Measurements from ENCODE around the gene WDR90.

WDR90 gene

GRCh38 chr16:626787-627453 is 22.2 kb upstream of the WDR90 start:
- no peak for DNase-seq

DNA sequence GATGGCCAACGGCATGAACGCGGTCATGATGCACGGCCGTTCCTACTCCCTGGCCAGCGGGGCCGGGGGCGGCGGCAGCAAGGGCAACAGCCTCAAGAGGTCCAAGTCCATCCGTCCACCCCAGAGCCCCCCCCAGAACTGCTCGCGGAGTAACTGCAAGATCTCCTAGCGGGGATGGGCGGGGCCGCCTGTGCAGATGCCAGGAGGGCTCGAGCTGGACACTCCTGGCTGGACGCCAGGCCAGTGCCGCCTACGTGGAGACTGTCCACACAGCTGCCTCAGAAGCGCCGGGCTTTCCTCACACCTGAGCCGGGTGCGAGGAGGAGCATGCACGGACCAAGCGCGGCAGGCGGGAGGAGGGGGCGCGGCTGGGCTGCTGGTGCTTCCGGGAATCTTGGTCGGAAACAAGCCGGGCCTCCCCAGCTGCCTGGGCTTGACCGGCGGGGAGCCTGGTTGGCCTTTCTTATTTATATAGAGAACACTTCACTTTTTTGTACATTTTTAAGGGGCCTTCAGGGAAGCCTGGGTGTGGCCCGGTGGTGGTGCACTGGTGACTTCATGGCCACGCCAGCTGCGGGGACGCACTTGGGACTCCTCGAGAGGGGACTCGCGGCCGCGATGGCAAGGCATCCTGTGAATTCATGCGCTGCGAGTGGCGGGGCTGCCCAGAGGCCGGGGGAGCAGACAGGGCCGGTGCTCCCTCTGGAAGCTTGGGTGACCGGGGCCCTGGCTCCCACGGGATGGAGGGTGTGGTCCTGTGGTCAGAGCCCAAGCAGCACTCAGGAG is 21.5 kb upstream of the WDR90 start:
- DNase-seq, result no peak

DNA sequence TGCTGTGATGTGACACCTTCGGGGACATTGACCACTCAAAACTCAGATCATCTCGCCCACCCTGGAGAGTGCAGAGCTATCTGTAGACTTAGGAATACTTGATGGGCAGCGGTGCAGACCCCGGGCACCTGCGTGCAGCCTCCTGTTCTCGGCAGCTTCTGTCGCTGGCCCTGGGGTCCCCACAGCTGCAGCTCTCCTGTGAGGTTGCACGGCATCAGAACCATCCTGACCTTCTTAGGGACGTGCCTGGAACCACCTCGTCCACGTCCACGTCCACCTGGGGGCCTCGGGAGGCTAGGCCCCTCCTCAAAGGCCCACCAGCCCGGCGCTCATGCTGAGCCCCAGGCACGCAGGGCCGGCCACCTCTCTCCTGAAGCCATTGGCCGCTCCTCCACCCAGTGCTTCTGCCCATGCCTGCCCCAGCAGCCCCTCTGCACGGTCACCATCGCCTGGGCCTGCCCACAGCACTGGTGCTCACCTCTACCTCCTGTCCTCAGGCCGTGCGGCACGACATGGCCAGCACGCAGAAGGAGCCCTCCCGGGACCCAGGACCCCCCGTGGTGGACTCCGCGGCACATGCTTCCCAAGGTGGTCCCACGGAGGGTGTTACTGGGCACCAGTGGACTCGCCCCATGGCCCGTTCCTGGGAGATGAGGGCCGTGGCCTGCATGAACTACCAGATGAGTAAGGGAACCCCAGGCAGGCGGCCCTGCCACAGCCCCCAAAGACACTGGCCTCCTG is 20.7 kb upstream of the WDR90 start:
- no peak for DNase-seq

- DNase-seq, result no peak
These were observed 19.9 kb upstream of the WDR90 start for GRCh38 chr16:629185-629832.

DNA sequence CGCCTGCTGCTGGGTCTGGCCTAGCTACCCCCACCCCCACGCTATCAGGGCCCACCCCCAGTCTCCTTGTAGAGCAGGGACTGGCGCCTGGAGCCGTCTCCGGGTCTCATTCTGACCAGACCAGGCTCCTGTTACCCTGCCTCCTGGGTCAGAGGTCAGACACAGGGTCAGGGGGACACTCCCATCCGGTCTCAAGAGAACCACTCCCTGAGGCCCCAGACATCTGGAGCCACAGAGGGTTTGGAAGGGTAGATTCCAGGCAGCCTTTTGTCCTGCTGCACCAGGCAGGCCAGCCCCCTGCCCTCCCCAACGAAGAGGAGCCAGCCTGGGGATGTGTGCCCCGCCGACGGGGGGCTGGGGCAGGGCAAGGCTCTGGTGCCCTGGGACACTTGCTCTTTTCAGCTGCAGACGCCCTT is 19.3 kb upstream of the WDR90 start:
- DNase-seq, result no peak

DNA sequence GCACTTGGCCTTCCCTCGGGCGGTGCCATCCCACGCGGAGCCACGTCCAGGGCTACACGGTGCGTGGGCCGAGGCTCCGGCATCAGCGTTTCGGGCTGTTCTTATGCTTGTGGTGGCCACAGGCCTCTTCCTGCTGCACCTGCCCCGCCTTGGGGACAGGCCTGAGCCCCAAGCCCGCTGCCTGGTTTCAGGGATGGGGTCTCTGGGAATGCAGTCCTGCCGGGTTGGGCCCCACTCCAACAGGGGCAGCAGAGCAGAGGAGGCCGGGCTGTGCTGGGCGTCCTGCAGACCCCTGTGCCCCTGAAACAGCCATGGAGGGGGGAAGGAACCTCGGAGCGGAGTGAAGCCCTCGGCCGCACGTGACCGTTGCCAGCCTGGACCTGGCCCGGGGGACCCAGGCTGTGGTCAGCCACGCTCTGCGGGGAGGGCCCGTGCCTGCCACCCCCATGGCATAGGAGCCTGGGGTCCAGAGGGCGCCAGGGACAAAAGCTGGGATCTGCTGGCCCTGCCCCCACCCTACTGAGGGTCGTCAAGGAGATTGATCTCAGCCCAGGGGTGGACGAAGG is 18.8 kb upstream of the WDR90 start:
- DNase-seq, result no peak

- no peak for DNase-seq
These were observed 18.3 kb upstream of the WDR90 start, which contains the start of gene WFIKKN1 for GRCh38 chr16:630815-631405. Gene WFIKKN1, plus strand, starts transcription at chr16:630985. Its CDS starts 269 bp downstream, at chr16:631254.

DNA sequence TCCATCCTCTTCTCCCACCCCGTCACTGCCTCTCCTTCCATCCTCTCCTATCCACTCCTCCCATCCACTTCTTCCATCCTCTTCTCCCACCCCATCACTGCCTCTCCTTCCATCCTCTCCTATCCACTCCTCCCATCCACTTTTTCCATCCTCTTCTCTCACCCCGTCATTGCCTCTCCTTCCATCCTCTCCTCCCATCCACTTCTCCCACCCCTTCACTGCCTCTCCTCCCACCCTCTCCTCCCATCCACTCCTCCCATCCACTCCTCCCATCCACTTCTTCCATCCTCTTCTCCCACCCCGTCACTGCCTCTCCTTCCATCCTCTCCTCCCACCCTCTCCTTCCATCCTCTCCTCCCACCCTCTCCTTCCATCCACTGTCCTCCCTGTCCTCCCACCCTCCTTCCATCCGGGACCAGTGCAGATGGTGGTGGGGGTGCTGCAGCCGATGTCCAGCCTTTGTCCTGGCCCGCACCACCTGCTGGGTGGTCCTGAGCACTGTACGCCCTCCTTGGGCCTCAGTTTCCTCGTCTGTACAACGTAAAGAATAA is 17.3 kb upstream of the WDR90 start:
- DNase-seq, result no peak

- DNase-seq, result peak in 1 of 2 experiments; percentile 13
These were observed 16.5 kb upstream of the WDR90 start for GRCh38 chr16:632486-633335.

DNA sequence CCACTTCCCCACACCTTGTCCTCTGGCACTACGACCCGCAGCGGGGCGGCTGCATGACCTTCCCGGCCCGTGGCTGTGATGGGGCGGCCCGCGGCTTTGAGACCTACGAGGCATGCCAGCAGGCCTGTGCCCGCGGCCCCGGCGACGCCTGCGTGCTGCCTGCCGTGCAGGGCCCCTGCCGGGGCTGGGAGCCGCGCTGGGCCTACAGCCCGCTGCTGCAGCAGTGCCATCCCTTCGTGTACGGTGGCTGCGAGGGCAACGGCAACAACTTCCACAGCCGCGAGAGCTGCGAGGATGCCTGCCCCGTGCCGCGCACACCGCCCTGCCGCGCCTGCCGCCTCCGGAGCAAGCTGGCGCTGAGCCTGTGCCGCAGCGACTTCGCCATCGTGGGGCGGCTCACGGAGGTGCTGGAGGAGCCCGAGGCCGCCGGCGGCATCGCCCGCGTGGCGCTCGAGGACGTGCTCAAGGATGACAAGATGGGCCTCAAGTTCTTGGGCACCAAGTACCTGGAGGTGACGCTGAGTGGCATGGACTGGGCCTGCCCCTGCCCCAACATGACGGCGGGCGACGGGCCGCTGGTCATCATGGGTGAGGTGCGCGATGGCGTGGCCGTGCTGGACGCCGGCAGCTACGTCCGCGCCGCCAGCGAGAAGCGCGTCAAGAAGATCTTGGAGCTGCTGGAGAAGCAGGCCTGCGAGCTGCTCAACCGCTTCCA is 15.7 kb upstream of the WDR90 start:
- no peak for DNase-seq

- DNase-seq, result no peak
These were observed 15.0 kb upstream of the WDR90 start for GRCh38 chr16:634051-634670.

DNA sequence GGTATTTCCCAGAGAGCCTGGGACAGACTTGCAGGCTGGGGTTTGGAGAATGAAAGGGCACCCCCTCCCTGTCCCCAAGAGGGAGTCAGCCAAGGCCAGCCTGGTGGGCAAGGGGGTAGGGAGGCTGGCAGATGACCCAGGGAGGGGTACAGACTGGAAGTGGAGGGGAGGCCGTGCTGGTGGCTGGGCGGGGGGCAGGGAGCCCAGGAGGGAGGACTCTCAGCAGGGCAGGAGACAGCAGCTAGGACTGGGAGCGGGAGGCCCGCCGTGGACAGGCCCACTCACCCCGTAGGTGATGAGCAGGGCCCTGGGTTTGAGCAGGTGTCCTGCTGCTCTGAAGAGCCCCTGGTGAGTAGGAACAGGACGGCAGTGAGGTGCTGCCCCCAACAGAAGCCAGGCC is 14.2 kb upstream of the WDR90 start:
- DNase-seq, result no peak

- DNase-seq, result no peak
These were observed 13.5 kb upstream of the WDR90 start for GRCh38 chr16:635573-636205.

- DNase-seq, result peak; percentile 93 to 94
These were observed 12.7 kb upstream of the WDR90 start, which contains the start of gene METTL26 for GRCh38 chr16:636206-637080. Gene METTL26, minus strand, starts transcription at chr16:636305. Its CDS starts 15 bp downstream, at chr16:636290.

- DNase-seq, result peak in 1 of 2 experiments; percentile 81
These were observed 11.8 kb upstream of the WDR90 start for GRCh38 chr16:637081-638018.

GRCh38 chr16:638034-638543 is 11.1 kb upstream of the WDR90 start:
- DNase-seq, result no peak

DNA sequence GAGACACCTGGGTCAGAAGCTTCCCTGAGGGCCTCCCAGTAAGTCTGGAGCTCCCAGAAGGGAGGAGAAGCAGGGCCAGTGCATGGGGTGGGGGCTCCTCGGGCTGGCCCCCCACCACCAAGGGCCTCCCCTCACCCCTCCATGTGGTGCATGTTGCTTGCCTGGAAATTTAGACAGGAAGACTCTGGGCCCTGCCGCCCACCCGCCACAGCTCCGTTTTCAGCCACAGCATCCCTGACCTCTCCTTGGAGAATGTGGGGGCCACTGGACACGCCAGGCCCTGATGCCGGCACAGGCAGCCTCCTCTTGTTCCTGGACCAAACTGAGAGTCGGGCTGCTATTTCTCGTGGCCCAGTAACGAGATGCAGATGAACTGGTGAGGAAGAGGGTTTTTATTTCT is 10.3 kb upstream of the WDR90 start:
- no peak for DNase-seq
